HFF-Myc (cell line): Measurements from ENCODE around the gene CFI.

ENCODE experiments used
- DNase-seq: peaks from one replicate; pipeline ENCODE4 v3.0.0-alpha.2; 2011; ENCODE audit warnings: low read depth; ENCODE audit errors: extremely low read depth
- H3K4me3 ChIP-seq: replicated peaks from 2 replicates; pipeline ENCODE4 v1.5.1; 2011; ENCODE audit warnings: low read depth, mild to moderate bottlenecking, control low read depth, low read length
- TF ChIP-seq, protein P1 (sequence below): IDR thresholded peaks from 2 replicates; pipeline ENCODE4 v1.5.1; 2012; ENCODE audit warnings: mild to moderate bottlenecking, low read depth, low read length, control low read depth; ENCODE audit errors: missing control alignments

Gene CFI

DNA sequence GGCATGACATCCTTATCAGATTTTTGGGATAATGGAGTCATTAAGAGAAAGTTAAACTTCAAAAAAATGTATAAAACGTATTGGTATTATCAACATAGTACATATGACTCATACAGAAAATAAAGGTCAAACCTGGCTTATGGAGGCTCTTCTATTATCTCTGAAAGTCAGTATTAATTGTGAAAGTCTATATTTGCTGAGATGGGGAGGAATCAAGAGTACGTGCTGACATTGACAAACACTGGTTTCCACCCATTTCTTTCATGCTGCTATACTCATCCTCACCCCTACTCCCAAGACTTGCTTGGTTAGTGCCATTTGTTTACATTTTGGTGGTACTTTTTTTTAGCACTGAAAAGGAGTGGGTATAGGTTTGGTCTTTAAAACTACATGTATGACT is 41.1 kb downstream of the CFI start:
- TF ChIP-seq, protein P1, sequence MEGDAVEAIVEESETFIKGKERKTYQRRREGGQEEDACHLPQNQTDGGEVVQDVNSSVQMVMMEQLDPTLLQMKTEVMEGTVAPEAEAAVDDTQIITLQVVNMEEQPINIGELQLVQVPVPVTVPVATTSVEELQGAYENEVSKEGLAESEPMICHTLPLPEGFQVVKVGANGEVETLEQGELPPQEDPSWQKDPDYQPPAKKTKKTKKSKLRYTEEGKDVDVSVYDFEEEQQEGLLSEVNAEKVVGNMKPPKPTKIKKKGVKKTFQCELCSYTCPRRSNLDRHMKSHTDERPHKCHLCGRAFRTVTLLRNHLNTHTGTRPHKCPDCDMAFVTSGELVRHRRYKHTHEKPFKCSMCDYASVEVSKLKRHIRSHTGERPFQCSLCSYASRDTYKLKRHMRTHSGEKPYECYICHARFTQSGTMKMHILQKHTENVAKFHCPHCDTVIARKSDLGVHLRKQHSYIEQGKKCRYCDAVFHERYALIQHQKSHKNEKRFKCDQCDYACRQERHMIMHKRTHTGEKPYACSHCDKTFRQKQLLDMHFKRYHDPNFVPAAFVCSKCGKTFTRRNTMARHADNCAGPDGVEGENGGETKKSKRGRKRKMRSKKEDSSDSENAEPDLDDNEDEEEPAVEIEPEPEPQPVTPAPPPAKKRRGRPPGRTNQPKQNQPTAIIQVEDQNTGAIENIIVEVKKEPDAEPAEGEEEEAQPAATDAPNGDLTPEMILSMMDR = no peak
- no peak for DNase-seq
- H3K4me3 ChIP-seq = no peak overlapping the region

DNA sequence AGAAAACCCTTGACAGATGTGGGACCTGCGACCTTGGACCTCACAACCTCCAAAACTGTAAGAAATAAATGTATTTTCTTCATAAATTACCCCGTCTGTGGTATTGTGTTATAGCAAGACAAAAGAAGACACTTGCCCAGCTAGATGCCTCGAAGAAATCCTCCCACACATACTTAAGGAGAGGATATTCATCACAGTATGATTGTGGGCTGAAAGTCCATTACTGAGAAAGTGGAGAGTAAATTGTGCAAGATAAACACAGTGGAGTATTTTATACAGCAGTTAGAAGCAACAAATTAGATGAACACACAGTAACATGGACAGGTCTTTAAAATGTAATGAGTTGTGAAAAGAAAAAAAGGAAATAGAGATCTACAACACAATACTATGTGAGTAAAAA is 46.1 kb downstream of the CFI start:
- no peak overlapping the region for H3K4me3 ChIP-seq
- no peak for DNase-seq
- TF ChIP-seq, protein P1 = no peak

DNA sequence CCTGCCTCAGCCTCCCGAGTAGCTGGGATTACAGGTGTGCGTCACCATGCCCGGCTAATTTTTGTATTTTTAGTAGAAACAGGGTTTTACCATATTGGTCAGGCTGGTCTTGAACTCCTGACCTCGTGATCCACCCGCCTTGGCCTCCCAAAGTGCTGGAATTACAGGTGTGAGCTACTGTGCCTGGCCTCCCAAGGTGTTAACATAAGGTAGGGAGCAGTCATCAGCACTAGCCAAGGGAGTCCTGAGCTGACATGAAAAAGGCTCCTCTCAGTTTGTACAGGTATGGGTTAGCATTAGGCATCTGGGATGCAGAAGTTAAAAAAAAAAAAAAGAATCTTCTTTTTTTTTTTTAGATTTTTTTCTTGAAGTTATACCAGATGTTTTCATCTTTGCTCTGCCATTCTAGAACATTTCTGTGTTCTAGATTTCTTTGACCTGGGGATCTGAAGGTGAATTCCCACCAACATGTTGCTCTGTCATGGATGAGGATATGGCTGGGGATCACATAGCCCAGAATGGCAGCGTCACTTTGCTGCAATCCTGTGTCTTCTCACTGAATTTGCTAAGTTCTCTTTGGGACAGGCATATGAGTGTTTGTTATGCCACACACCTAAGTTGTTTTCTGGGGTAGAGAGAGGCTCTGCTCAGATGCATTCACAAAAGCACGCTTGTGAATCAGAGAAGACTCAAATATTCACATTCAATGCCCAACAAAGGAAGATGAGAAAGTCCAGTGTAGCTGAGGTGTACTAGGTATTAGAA is 47.5 kb downstream of the CFI start:
- DNase-seq = no peak

DNA sequence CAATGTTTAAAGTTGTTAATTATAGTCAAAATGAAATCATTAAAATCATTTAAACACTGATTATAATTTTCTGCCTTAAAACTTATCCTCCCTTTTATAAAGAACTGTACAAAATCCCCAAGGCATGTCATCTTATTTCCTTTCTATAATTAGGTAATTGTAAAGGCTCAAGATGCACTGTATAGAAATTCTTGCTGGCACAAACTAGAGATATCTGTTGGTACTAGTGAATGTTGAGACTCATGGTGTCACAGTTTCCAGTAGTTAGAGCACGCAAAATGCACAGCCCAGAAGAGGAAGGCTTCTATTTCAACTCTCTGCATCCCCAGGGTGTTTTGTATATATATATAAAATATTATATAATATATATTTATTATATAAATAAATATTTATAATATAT is 49.3 kb downstream of the CFI start:
- TF ChIP-seq, protein P1 = no peak
- DNase-seq = no peak
- no peak overlapping the region for H3K4me3 ChIP-seq

More for the DNA sequence above, 47.5 kb downstream of the CFI start:
- TF ChIP-seq, protein P1 = no peak
- H3K4me3 ChIP-seq = no peak overlapping the region

DNA sequence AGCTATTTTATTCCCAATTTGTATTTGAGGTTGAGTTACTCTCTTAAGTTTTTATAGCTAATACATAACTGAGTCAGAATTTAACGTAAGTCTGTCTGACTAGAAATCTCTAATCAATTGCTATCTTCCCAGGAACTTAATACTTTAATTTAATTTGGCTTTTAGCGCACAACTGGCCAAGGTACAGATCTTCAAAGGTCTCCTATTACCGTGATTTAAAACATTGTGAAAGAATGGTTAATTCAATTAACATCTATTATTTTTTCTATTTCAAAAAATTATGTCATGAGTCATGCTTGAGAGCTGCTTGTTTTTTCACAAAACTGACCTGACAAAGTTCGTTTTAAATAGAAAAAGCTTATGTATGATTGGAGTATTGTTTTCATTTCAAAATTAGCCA is 49.9 kb downstream of the CFI start:
- H3K4me3 ChIP-seq = no peak overlapping the region
- TF ChIP-seq, protein P1 = no peak
- DNase-seq = no peak

DNA sequence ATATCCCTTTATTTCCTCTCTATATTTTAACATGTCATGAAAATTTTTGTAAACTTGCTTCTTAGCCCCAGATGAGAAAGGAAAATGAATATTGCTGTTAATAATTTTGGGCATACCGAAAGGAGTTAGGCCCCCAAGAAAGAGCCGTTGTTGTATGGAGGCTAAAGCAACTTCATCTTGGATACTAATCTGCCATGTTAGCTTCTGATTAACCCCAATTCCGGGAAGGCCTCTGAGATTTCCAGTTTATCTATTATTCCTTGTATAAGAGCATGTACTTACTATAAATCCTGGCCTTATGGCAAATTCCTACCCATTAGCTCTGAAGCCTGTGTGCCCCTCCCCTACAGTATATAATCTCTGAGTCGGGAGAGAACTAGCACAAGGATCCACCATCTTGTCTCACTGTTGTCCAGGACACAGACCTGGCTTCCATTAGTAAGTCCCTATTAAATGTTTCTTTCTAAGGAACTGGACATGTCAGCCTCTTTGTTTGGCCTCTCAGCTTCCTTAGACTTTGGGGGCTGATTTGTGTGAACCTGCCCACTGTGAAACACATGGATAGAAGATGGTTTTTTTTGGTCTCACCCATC is 51.1 kb downstream of the CFI start:
- H3K4me3 ChIP-seq = no peak overlapping the region
- TF ChIP-seq, protein P1 = no peak
- DNase-seq = no peak
